IPS-18c (cell line): ENCODE measurements around the gene MAGI2.

Source experiments
- H3K4me3 ChIP-seq: 2 replicates; pipeline ENCODE4 v1.7.0; 2013; ENCODE audit warnings: low read depth, mild to moderate bottlenecking, low read length, moderate library complexity; ENCODE audit not compliant: insufficient read depth
- H3K9me3 ChIP-seq: one replicate; pipeline ENCODE4 v1.6.1; 2013; ENCODE audit warnings: mild to moderate bottlenecking, low read length, moderate library complexity; ENCODE audit not compliant: control insufficient read depth, insufficient read depth

Gene MAGI2

DNA sequence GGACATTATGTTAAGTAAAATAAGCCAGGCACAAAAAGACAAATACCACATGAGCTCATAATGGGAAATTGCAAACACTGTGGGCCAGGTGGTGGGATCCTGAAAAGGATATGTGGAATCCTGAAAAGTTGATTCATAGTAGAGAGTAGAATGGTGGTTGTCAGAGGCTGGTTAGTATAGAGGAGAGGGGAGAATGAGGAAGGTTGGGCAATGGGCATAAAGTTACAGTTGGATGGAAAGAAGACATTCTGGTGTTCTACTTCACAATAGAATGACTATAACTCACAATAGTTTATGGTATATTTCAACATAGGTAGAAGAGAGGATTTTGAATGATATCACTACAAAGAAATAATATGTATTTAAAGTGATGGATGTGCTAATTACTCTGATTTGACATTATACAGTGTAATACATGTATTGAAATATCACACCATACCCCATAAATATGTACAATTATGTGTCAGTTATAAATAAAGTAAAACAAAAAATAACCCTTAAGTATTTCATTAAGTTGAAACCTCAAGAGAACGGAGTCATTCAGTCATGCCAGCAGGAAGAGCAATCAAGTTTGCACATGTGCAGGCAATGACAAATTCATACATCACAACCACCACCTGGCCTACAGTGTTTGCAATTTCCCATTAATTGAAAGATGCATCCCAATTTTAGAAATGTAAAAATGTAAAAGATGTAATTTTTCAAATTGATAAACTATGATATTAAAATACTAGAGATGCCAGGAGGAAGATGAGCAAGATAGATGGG lies 156.7 kb downstream of the MAGI2 start:
- Histone ChIP-seq H3K4me3 (no peak overlapping the region), H3K9me3 (no peaks in the 10 kb centered on the region)

DNA sequence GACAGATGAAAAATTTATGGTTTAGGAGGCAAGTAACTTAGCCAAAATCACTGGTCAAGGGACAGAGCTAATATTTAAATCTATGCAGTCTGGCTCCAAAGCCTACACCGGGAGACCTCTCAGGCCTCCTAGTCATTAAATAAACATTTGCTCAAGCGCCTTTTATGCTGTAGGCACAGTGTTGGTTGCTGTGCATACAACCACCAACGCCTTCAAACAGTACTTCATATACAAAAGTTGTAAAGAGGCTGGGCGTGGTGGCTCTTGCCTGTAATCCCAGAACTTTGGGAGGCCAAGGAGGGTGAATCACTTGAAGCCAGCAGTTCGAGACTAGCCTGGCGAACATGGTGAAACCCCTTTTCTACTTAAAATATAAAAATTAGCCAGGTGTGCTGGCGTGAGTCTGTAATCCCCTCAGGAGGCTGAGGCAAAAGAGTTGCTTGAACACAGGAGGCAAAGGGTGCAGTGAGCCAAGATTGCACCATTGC lies 159.8 kb downstream of the MAGI2 start:
- no peak overlapping the region for H3K4me3 ChIP-seq
- H3K9me3 ChIP-seq: no peaks in the 10 kb centered on the region

DNA sequence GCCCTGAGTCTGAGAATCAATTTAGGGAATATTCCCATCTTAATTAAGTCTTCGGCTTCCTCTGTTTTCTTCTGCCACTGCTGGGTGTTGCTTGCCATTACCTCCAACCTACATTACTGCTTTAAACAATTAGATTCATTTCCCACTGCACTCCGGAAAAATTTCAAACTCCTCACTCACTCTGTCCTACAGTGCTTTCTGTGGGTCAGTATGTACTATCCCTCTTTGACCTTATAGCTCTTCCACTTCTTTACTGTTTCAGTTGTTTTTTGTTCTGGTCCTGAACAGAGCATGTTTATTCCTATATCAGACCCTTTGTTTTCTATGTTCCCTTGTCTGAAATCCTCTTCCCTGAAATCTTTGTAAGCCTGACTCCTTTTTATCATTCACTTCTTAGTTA lies 160.6 kb downstream of the MAGI2 start:
- H3K9me3 ChIP-seq: no peaks in the 10 kb centered on the region
- no peak overlapping the region for H3K4me3 ChIP-seq

DNA sequence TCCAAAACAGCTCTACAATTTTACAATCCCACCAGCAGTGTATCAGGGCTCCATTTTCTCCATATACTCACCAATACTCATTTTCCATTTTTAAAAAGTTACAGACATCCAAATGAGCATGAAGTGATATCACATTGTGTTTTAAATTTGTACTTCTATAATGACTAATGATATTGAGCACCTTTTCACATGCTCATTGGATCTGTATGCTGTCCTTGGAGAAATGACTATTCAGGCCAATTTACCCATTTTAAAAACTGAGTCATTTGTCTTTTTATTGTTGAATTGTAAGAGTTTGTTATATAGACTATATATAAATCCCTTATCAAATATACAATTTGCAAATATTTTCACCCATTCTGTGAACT lies 162.0 kb downstream of the MAGI2 start:
- Histone ChIP-seq H3K4me3 (no peak overlapping the region), H3K9me3 (no peaks in the 10 kb centered on the region)

DNA sequence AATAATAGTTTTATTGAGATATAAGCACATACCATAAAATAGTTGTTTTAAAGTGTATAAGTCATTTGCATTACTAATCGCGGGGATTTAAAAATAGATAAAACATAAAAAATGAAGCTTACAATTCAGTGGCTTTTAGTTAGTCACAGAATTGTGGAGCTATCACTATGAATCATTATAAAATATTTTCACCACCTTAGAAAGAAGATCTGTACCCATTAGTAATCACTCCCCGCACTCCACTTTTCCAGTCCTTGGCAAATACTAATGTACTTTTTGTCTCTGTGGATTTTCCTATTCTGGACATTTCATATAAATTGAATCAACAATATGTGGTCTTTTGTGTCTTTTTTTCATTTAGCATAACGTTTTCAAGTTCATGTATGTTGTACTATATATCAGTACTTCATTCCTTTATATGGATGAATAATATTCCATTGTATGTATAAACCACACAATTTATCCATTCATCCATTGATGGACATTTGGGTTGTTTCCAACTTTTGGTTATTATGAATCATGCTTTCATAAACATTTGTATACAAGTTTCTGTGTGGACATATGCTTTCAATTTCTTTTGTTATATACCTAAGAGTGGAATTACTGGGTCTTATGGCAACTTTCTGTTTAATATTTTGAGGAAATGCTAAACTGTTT lies 162.5 kb downstream of the MAGI2 start:
- no peak overlapping the region for H3K4me3 ChIP-seq
- no peaks in the 10 kb centered on the region for H3K9me3 ChIP-seq

DNA sequence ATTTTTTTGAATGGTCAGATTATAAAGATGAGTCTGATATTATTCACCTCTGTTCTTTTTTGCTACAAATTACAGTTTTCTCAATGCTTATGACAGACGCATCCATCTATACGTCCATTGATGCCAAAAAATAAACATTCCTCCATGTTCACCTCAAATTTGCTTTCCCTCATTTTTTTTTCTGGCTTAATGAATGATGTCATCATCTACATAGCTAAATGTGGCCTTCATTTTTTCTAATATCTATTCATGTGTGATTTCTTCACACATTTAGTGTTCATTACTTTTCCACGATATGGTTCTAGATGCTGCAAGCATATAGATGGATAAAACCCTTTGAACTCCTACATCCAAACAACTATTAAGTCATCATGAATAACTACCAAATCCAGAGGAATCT lies 163.1 kb downstream of the MAGI2 start:
- Histone ChIP-seq H3K4me3 (no peak overlapping the region), H3K9me3 (no peaks in the 10 kb centered on the region)

DNA sequence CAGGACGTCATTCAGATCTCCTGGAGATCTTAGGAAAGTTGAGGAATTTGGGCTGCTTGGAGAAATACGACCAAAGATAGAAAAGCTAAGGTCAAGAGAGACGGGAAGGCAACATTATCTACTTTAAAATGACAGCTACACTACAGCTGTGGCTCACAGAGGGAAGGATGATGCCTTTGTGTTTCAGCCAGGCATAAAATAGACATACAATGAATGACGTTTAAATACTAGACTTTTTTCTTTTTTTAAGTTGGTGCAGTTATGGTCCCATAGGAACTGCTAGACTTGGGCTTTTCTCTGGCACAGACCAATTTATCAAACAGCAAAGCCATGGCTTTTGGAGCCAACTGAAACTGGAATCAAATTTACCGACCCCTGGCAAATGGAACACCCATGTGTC lies 164.8 kb downstream of the MAGI2 start:
- no peak overlapping the region for H3K4me3 ChIP-seq
- H3K9me3 ChIP-seq: no peaks in the 10 kb centered on the region

DNA sequence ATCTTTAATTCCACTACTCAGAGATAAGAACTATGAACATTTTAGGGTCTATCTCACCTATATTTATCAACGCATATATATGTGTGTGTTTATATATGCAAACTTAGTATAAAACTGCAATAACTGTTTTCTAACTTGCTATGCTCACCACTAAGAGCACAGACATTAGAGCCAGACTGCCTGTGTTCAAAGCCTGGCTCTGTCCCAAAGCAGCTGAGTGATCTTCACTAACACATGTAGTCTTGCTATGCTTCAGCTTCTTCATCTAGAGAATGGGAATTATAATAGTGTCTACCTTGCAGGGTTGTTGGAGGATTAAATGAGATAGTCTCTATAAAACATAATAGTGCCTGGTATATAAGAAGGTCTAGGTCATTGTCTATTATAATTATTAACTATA lies 165.5 kb downstream of the MAGI2 start:
- Histone ChIP-seq H3K4me3 (no peak overlapping the region), H3K9me3 (no peaks in the 10 kb centered on the region)

DNA sequence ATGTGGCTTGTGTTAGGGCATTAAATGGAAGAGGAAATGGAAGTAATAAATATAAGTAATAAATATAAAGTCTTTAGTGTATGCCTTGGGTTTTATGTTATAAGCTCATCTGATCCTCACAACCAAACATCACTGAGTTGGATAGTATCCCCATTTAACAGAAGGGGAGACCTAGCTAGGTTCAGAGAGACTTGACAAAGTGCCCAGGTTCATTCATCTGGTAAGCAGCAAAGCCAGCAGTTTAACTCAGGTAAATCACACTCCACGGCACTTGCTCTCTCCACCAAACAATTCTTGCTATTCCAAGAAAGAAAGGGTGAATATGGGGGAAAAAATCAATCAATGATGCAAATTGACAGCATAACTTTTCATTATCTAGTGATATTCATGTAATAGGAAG lies 167.3 kb downstream of the MAGI2 start:
- no peak overlapping the region for H3K4me3 ChIP-seq
- no peaks in the 10 kb centered on the region for H3K9me3 ChIP-seq

DNA sequence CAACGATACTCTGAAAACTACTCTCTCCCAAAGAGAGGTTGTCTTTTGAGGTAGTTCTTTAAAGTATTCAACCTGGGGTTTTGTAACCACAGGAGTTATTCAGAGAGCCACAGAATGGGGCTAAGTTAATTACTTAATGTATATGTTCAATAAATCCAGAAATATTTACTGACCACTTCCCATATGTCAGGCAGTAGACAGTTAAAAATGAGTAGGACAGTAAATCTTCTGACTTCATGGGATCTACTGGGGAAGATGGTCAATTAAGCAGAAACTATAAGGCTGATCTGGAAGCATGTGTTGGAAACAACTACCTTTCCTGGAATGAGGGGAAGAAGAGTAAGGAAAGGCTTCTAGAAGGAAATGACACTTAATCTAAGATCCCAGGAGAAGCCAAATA lies 167.7 kb downstream of the MAGI2 start:
- H3K9me3 ChIP-seq: no peaks in the 10 kb centered on the region
- H3K4me3 ChIP-seq: no peak overlapping the region

DNA sequence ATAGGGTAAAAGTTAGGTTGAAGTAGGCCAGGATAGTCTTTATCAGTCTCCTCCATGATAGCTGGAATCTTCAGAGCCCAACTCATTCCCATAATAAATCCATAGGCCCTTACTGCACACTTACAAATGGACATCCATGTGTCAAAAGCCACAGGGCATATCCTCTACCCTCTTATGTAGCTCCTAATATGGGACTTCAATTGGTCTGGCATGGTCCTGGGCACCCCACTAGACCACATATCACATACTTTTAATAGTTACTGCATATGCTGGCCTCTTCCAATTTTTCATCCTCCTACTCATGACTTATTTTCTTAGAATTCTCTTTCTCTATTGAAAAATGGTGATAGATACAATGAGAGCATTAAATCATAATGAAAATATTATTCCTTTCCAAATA lies 169.3 kb downstream of the MAGI2 start:
- Histone ChIP-seq H3K4me3 (no peak overlapping the region), H3K9me3 (no peaks in the 10 kb centered on the region)

DNA sequence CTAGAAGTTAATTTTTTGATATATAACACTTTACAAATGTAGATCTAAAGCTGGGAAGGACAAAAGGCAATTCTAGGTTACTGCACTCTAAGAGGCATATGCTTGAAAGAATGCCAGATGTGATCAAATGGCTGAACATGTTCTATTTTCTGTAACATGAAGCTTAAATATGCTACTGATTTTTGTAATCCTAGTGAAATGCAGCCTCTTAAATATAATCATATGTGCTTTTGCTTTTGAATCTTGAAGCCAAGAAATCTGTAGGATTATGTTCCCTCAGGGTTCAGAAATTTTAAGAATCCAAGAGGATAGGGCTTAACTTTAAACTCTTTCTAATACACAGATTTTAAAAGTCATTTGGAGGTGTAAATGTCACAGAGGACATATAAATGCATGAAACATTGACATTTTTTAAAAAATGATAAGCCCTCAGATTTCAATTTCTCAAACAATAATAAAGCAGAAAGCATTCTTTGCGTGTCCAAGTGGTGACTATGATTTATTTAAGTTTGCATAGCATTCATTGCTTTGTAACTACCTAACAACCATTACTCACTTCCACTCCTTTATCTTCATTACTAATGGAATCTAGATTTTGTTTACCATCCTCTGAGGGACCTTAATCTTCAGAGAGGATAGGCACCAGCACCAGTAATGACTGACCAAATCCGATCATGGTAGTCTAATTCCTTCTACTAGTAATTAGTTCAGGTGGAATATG lies 170.4 kb downstream of the MAGI2 start:
- no peaks in the 10 kb centered on the region for H3K9me3 ChIP-seq
- no peak overlapping the region for H3K4me3 ChIP-seq

DNA sequence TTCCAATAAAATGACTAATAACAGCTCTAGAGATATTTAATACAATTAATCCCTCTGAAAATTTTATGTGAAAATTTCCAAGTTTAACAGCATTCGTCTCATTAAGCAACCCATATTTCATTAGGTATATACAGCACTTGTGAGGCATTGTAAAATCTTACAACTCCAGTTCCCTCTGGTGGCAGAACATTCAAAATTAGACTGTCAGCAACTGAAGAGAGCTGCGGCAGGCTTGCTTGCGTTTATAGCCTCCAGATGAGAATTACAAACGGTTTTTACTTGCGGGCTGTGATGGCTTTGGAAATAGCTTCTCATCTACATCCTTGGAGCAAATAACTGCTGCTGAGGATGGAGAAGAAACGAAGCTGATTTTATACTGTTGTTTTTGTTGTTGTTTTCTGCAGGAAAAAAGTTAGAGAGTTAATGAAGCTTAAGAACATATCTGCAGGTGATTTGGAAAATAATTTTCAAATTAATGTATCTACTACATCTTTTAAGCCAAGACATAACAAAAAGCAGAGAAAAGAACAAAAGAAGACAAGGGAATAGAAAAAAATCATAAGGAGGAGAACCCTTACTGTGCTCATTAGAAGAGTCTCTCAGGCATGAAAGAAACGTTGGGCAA lies 171.3 kb downstream of the MAGI2 start:
- Histone ChIP-seq H3K4me3 (no peak overlapping the region), H3K9me3 (no peaks in the 10 kb centered on the region)

DNA sequence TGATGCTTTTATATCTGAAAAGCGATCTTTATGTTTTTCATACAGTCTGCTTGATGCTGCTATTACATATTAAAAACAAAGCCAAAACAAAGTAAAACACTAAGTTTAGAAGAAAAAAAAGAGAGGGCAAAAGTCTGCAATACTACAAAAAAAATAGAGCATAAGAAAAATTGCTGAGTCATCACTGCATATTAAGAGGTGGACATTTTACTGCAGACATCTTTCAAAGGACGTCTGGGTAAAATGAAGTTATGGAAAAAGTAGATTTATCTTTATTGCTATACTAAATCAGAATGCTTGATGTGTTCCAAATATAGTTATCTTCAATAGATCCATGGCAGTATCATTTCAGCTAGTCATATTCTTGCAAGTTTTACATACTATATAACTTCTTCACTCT lies 172.0 kb downstream of the MAGI2 start:
- H3K9me3 ChIP-seq: no peaks in the 10 kb centered on the region
- no peak overlapping the region for H3K4me3 ChIP-seq

DNA sequence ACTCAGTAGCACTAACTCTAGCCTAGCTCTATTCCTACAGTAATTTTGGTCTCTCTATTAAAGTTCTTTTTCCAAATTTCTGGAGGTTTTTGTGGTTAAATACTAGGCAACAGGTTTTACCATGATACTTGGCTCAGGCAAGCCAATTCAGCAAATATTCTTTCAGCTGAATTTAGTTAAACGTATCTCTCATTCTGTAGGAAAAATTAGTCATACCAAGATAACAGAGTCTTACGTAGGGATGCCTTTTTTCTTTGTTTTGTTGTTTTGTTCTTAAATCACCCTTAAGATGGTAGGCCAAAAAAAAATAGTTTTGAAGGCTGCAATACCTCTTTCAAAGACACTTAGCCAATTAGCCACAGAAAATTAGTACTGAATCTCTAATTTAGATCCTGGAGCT lies 180.5 kb downstream of the MAGI2 start:
- Histone ChIP-seq H3K9me3 (no peaks in the 10 kb centered on the region), H3K4me3 (no peak overlapping the region)

DNA sequence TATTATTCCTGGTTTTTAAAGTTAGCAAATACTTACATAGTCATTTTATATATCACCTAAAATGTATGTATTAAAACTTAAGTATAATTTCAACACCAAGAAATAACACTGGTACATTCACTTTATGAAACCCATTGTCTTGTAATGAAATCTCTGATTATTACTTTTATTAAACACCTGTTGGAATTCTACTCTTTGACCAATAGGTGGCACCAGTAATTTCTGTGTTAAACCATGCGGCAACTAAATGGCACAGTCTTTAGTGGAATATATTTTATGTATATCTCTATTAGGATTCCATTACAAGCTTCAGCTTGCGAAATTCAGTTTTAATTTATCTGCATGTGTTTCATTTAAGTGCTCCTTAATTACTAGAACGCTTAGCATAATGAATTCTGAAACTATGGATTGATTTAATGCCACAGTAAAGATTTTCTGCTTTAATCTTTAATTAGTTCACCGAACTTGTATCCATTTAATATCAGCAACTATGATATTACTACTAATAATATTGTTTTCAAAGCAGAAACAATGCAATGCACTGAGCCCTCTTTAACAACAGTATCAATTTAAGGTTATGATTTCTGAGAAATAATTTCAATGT lies 181.3 kb downstream of the MAGI2 start:
- Histone ChIP-seq H3K9me3 (no peaks in the 10 kb centered on the region), H3K4me3 (no peak overlapping the region)

DNA sequence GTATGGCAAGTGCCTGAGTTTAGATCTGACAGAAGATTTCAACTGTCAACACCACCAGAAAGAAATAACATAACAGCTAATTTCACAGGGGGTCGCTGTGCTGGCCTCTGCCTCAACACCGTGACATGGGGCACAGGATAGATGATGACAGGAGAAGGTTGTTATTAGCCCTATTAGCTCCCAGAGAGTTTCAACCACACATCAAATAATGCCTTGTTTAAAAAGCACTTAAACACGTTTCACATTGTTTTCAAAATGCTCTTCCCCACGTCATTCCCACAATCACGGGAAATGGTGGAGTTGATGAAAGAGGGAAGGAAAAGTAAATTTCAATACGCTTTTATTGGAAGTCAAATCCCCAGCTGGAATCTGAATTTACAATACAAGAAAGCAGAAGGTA lies 184.7 kb downstream of the MAGI2 start:
- no peaks in the 10 kb centered on the region for H3K9me3 ChIP-seq
- H3K4me3 ChIP-seq: no peak overlapping the region
